ENCODE measurements around the gene ACVRL1.

- TF ChIP-seq EZH2 (IDR thresholded peaks at IDR 0.05; ENCODE audit: borderline replicate concordance) (no peak), CTCF (IDR thresholded peaks at IDR 0.05; ENCODE audit: poor library complexity) (no peak)
Observed at GRCh38 chr12:51943346-51943745, 36.0 kb downstream of the ACVRL1 start.
